Lower leg skin (tissue), 3 donors: ENCODE results near the gene SERPIND1.

Experiments used
- CTCF ChIP-seq, 3 donors: fragments of 450-650 bp; IDR thresholded peaks; one replicate each; pipeline ENCODE4 v1.5.1; 2016; ENCODE audit warnings: antibody characterized with exemption in 3 of 3, mild to moderate bottlenecking in 3 of 3, moderate library complexity in 2 of 3
- POLR2A ChIP-seq, 2 donors: fragments of 450-650 bp; IDR thresholded peaks; one replicate each; pipeline ENCODE4 v1.6.1; 2016 to 2017; ENCODE audit warnings: antibody characterized with exemption in 2 of 2, mild to moderate bottlenecking in 1 of 2, moderate library complexity in 1 of 2

GRCh38 chr22:20809538-20810185, 35.7 kb downstream of the SERPIND1 start:
- TF ChIP-seq CTCF (IDR thresholded peaks at IDR 0.05) (no peak), POLR2A (IDR thresholded peaks at IDR 0.05) (no peak)
